BE2C (cell line): ENCODE measurements around the gene TMEM11.

Experiments
- DNase-seq: peaks from one replicate; pipeline ENCODE4 v3.0.0-alpha.2; 2020
- H3K27me3 ChIP-seq: fragments of 250-450 bp; sonication (Bioruptor Pico); 2 replicates; pipeline ENCODE4 v1.5.1; 2020; ENCODE audit warnings: mild to moderate bottlenecking
- H3K36me3 ChIP-seq: fragments of 250-450 bp; sonication (Bioruptor Pico); 2 replicates; pipeline ENCODE4 v1.5.1; 2020; ENCODE audit warnings: mild to moderate bottlenecking
- H3K4me1 ChIP-seq: fragments of 250-450 bp; sonication (Bioruptor Pico); 2 replicates; pipeline ENCODE4 v1.5.1; 2020
- H3K4me3 ChIP-seq: 2 replicates; pipeline ENCODE4 v1.5.1; 2011; ENCODE audit warnings: low read depth, low read length
- H3K9me3 ChIP-seq: fragments of 250-450 bp; sonication (Bioruptor Pico); 2 replicates; pipeline ENCODE4 v1.5.1; 2020
- CTCF ChIP-seq: IDR thresholded peaks from 2 replicates; pipeline ENCODE4 v1.5.1; 2012; ENCODE audit warnings: mild to moderate bottlenecking, low read depth, low read length

The TMEM11 gene

GRCh38 chr17:21171309-21171922, 42.5 kb downstream of the TMEM11 start:
- H3K9me3 ChIP-seq = no peaks in the 10 kb centered on the region
- H3K27me3 ChIP-seq = no peaks in the 10 kb centered on the region
- no peak for DNase-seq
- H3K36me3 ChIP-seq = no peaks in the 10 kb centered on the region
- no peak overlapping the region for H3K4me3 ChIP-seq
- no peak for TF ChIP-seq CTCF
- no peaks in the 10 kb centered on the region for H3K4me1 ChIP-seq

- Histone ChIP-seq H3K27me3 (no peaks in the 10 kb centered on the region), H3K4me3 (no peak overlapping the region), H3K4me1 (no peaks in the 10 kb centered on the region), H3K36me3 (no peaks in the 10 kb centered on the region), H3K9me3 (no peaks in the 10 kb centered on the region)
- no peak for TF ChIP-seq CTCF
- DNase-seq = no peak
These were observed 43.2 kb downstream of the TMEM11 start for GRCh38 chr17:21170809-21171208.

DNA sequence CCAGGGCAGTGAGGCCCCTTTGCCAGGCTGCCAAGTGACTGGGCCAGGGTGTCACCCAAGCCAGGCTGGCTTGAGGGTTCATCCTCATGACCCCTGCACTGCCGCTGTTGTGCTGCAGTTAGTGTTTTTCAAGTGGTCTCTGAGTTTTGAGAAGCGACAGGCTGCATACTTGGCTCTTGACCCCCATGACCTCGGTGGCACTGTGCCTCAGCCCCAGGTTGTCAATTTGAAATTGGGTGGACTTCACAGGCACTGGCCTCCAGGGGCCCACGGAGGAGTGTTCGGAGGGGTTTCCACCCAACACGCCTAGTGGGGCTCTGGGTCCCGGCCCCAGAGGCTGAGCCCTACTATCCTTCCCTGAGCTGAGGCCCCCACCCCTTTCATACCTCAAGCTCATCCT, 44.5 kb downstream of the TMEM11 start:
- DNase-seq = no peak
- TF ChIP-seq CTCF = no peak
- no peak overlapping the region for H3K4me3 ChIP-seq
- no peaks in the 10 kb centered on the region for H3K27me3 ChIP-seq
- H3K36me3 ChIP-seq = no peaks in the 10 kb centered on the region
- no peaks in the 10 kb centered on the region for H3K4me1 ChIP-seq
- no peaks in the 10 kb centered on the region for H3K9me3 ChIP-seq

DNA sequence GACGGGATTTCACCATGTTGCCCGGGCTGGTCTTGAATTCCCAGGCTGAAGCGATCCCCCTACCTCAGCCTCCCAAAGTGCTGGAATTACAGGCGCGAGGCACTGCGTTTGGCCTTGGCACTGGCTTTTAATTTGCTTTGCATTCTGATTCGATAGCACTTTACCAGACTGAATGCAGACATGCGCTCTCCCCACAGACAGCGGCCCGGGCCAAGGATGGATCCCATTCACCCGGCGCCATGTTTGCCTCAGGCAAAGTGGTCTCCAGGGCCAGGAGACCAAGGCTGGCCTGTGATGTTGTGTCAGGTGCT, 45.5 kb downstream of the TMEM11 start:
- H3K9me3 ChIP-seq = no peaks in the 10 kb centered on the region

GRCh38 chr17:21167303-21167702, 46.7 kb downstream of the TMEM11 start:
- TF ChIP-seq CTCF = no peak
- no peaks in the 10 kb centered on the region for H3K27me3 ChIP-seq
- no peak overlapping the region for H3K4me3 ChIP-seq
- H3K4me1 ChIP-seq = no peaks in the 10 kb centered on the region
- H3K36me3 ChIP-seq = no peaks in the 10 kb centered on the region
- DNase-seq = no peak
- H3K9me3 ChIP-seq = no peaks in the 10 kb centered on the region

More for the DNA sequence above, 45.5 kb downstream of the TMEM11 start:
- Histone ChIP-seq H3K4me1 (no peaks in the 10 kb centered on the region), H3K36me3 (no peaks in the 10 kb centered on the region), H3K4me3 (no peak overlapping the region), H3K27me3 (no peaks in the 10 kb centered on the region)
- DNase-seq = no peak
- no peak for TF ChIP-seq CTCF

GRCh38 chr17:21166595-21167210, 47.3 kb downstream of the TMEM11 start:
- no peak for DNase-seq
- H3K9me3 ChIP-seq = no peaks in the 10 kb centered on the region

More at GRCh38 chr17:21166595-21167210, 47.3 kb downstream of the TMEM11 start:
- Histone ChIP-seq H3K36me3 (no peaks in the 10 kb centered on the region), H3K4me3 (no peak overlapping the region), H3K4me1 (no peaks in the 10 kb centered on the region), H3K27me3 (no peaks in the 10 kb centered on the region)
- no peak for TF ChIP-seq CTCF
